Thyroid gland (tissue), 4 donors: ENCODE data around the gene ANKRD60. TPM values are rescaled to one million over a fixed set of nuclear protein-coding genes. Genes with fewer than 3 reads are reported as not detected.

Experiments
- DNase-seq, 2 donors: peaks; one replicate each; pipeline ENCODE4 v3.0.0-alpha.2; 2019
- H3K27ac ChIP-seq, 3 donors: fragments of 200-600 bp; sonication (generic); 1 replicate in 2 of 3; 2 replicates in 1 of 3; pipeline ENCODE4 v1.5.1; 2016 to 2019; ENCODE audit warnings: mild to moderate bottlenecking in 1 of 3, moderate library complexity in 1 of 3
- H3K27me3 ChIP-seq: fragments of 200-600 bp; sonication (generic); one replicate; pipeline ENCODE4 v1.5.1; 2019
- H3K36me3 ChIP-seq, 2 donors: fragments of 200-600 bp; sonication (generic); one replicate each; pipeline ENCODE4 v1.5.1; 2016 to 2019
- H3K4me1 ChIP-seq, 2 donors: fragments of 200-600 bp; sonication (generic); one replicate each; pipeline ENCODE4 v1.5.1; 2017 to 2019
- H3K4me3 ChIP-seq, 3 donors: fragments of 200-600 bp; sonication (generic); replicated peaks in 1 of 3; 1 replicate in 2 of 3; 2 replicates in 1 of 3; pipeline ENCODE4 v1.5.1; 2016; ENCODE audit warnings: mild to moderate bottlenecking in 1 of 3
- H3K9me3 ChIP-seq: fragments of 200-600 bp; sonication (generic); one replicate; pipeline ENCODE4 v1.5.1; 2017
- POLR2A ChIP-seq, 2 donors: fragments of 450-650 bp; IDR thresholded peaks; one replicate each; pipeline ENCODE4 v1.6.1; 2017; ENCODE audit warnings: antibody characterized with exemption in 2 of 2, mild to moderate bottlenecking in 2 of 2, moderate library complexity in 1 of 2
- whole genome bisulfite sequencing, 2 donors: methylation state at CpG; one replicate each; pipeline ENCODE4 v1.1.5; 2017; 5-methylcytosine and 5-hydroxymethylcytosine counted together
- intact Hi-C: fragments of 100-400 bp; cut with DNase I; formaldehyde crosslinking; loops from one replicate; pipeline ENCODE4 v1.15.1; 2023
- total RNA-seq, 4 donors: library from RNA; depleted of rRNA; stranded (reverse); fragments of >200 nt; gene quantifications; one replicate each; pipeline ENCODE4 v1.2.3, GENCODE V29; 2016
- TF ChIP-seq, protein P1 (sequence below), 6 experiments: fragments of 200-600 bp in 3 of 6; fragments of 450-650 bp in 3 of 6; sonication (generic) in 3 of 6; IDR thresholded peaks; one replicate each; pipeline ENCODE4 v1.5.1; 2016 to 2019; ENCODE audit warnings: antibody characterized with exemption in 6 of 6, mild to moderate bottlenecking in 2 of 6, inconsistent platforms in 1 of 6, moderate library complexity in 1 of 6

ANKRD60 gene, protein sequence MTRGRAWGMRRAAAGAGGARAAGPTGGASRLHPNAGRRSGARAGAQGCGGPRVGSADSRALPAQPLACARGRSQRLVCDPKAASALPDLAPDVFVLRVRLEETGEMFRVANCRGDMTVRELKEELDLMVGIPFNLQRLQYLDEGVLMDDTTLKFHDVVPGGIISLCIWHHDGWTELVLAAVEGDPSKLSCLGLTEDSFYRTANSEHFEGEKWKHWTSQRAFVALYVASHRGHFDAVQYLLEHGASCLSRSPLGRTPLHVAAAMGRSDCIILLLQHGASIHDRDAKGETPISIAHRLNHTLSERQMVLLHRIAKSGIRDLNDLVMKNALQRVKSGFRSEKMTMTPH
- total RNA-seq: not detected

DNA sequence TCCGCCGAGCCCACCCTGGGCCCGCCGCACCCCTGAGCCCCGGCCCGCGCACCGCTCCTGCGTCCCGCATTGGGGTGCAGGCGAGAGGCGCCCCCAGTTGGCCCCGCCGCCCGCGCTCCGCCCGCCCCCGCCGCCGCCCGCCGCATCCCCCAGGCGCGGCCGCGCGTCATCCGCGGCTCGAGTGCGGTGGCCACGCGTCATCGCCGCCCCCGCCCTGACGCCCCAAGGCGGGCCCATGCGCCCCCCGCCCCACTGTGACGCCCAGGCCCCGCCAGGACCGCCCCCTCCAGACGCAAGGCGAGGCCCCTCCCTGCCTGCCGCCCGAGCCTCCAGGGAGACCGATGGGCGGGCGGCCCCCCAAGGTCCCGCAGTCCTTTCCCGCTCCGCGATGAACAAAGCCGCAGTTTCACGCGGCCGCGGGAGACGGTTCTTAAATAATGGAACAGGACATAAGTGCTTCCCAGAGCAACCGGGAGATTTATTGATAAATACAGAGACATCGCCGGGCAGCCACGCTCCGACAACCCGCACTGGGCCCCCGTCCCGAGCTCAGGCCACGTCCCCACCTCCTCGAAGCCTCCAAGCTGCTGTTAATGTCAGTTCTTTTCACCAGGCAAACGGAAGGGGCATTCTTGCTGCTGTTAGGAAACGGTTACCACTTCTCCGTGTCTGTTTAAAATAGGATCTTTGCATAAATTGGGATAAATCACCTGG lies at the start of gene ANKRD60:
ANKRD60 (minus strand) TSS at position 170 of the 714 bp plus-strand sequence; CDS start at position 170, 0 bp downstream.
- intact Hi-C loops: no loop called here
- H3K27me3 ChIP-seq: no peaks in the 10 kb centered on the region
- no peak within 1 kb of the TSS for H3K4me3 ChIP-seq
- H3K9me3 ChIP-seq: no peaks in the 10 kb centered on the region
- no peaks in the 10 kb centered on the region for H3K36me3 ChIP-seq
- DNase-seq: no peak
- TF ChIP-seq, protein P1, sequence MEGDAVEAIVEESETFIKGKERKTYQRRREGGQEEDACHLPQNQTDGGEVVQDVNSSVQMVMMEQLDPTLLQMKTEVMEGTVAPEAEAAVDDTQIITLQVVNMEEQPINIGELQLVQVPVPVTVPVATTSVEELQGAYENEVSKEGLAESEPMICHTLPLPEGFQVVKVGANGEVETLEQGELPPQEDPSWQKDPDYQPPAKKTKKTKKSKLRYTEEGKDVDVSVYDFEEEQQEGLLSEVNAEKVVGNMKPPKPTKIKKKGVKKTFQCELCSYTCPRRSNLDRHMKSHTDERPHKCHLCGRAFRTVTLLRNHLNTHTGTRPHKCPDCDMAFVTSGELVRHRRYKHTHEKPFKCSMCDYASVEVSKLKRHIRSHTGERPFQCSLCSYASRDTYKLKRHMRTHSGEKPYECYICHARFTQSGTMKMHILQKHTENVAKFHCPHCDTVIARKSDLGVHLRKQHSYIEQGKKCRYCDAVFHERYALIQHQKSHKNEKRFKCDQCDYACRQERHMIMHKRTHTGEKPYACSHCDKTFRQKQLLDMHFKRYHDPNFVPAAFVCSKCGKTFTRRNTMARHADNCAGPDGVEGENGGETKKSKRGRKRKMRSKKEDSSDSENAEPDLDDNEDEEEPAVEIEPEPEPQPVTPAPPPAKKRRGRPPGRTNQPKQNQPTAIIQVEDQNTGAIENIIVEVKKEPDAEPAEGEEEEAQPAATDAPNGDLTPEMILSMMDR (IDR thresholded peaks at IDR 0.05): no peak
- no peak for TF ChIP-seq POLR2A (IDR thresholded peaks at IDR 0.05)
- WGBS, 2 donors: 19 to 25% methylated on average over 12 to 23 of the region's 74 CpGs
- no peak within 1 kb of the TSS for H3K27ac ChIP-seq
- H3K4me1 ChIP-seq: peaks cover 0 to 3% of the 10 kb centered on the region in 2 donors

DNA sequence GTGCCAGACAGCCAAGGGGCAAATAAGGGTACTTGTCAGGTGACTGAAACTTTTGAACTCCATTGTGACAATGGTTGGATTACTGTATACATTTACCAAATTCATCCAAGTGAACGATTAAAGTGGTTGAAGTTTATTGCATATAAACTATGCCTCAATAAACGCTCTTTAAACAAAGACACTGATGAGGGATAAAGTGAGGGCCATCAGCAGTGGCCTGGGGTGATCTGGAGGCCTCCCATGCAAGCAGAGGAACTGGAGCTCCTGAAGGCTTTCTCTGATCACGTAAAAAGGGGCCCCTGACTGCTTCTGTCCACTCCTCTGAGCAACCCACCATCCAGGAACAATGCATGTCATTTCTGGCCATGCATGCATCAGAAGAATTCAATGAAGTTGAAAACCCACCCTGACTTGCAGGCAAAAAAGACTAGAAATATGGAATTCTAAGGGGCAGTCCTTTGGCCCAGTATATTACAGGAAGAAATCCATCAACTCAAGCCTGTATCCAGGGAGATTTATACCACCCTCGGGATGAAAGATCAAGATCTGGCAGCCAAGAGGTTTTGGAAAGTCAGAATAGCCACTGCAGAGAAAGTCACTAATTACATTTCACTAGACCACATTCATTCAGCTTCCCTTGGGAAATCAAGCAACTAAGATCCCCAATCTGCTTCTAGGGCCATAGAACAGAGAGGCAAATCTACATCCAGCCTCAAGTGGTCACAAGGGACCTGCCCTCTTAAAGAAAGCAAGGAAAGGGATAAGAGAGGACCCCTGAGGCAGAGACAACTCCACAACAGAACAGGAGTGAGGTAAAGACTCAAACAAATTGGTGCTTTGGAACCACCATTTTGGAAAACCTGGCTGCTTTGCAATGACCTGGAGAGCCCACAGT lies 49.4 kb upstream of the ANKRD60 start:
- no peaks in the 10 kb centered on the region for H3K9me3 ChIP-seq

DNA sequence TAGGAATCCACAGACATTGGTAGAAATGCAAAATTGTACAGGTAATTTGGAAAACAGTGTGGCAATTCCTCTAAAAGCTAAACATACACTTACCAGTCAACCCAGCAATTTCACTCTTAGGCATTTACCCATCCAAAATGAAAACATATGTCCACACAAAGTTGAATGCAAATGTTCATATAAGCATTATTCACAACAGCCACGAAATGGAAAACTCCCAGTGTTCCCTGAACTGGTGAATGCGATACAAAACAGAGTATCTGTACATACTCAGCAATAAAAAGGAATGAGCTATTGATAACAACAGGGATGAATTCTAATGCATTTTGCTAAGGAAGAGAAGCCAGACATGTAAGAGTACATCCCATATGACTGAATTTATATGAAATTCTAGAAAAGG lies 48.7 kb upstream of the ANKRD60 start:
- 91 to 94% methylated on average over 2 of the region's 2 CpGs for WGBS, 2 donors

More for the DNA sequence above, 49.4 kb upstream of the ANKRD60 start:
- H3K4me1 ChIP-seq: no peaks in the 10 kb centered on the region
- no peaks in the 10 kb centered on the region for H3K36me3 ChIP-seq
- intact Hi-C loops: no loop called here
- H3K27ac ChIP-seq: no peak overlapping the region
- DNase-seq: no peak
- H3K27me3 ChIP-seq: no peaks in the 10 kb centered on the region
- 79 to 88% methylated on average over 4 of the region's 4 CpGs for WGBS, 2 donors
- no peak overlapping the region for H3K4me3 ChIP-seq
- TF ChIP-seq, protein P1 (IDR thresholded peaks at IDR 0.05): no peak
- TF ChIP-seq POLR2A (IDR thresholded peaks at IDR 0.05): no peak

DNA sequence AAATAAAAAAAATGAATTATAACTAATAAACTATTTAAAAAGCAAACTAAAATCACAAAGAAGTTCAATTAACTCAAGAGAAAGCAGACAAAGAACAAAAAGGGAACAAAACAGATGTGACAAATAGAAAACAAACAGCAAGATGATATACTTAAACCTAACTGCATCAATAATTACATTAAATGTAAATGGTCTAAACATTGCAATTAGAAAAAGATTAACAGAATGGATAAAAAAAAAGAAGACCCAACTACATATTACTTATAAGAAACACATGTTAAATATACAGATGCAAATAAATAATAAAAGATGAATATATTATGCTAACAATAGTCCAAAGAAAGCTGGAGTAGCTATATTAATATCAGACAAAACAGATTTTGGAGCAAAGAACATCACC lies 45.9 kb upstream of the ANKRD60 start:
- H3K4me1 ChIP-seq: no peaks in the 10 kb centered on the region
- H3K27ac ChIP-seq: no peak overlapping the region
- no peak for DNase-seq
- no peaks in the 10 kb centered on the region for H3K9me3 ChIP-seq
- H3K27me3 ChIP-seq: no peaks in the 10 kb centered on the region
- no peak for TF ChIP-seq POLR2A (IDR thresholded peaks at IDR 0.05)
- TF ChIP-seq, protein P1 (IDR thresholded peaks at IDR 0.05): no peak
- no peak overlapping the region for H3K4me3 ChIP-seq
- peaks cover 0 to 7% of the 10 kb centered on the region in 2 donors for H3K36me3 ChIP-seq
- intact Hi-C loops: no loop called here

More for the DNA sequence above, 48.7 kb upstream of the ANKRD60 start:
- Histone ChIP-seq H3K4me3 (no peak overlapping the region), H3K27me3 (no peaks in the 10 kb centered on the region), H3K4me1 (no peaks in the 10 kb centered on the region), H3K9me3 (no peaks in the 10 kb centered on the region), H3K36me3 (no peaks in the 10 kb centered on the region), H3K27ac (no peak overlapping the region)
- intact Hi-C loops: no loop called here
- TF ChIP-seq, protein P1 (IDR thresholded peaks at IDR 0.05): no peak
- no peak for TF ChIP-seq POLR2A (IDR thresholded peaks at IDR 0.05)
- DNase-seq: no peak
